PC-3 (cell line): Measurements from ENCODE around the gene MZT2B. TPM values are rescaled to one million over a fixed set of nuclear protein-coding genes. Genes with fewer than 3 reads are reported as not detected.
A peak's percentile ranks its signal among the peaks of the same experiment; 100 is the strongest.
"Not testable (repeated sequence)": the region's sequence is repeated elsewhere in the genome, so short reads cannot be mapped to it uniquely, and the experiment has no call there.

Source experiments
- ATAC-seq: fragments of 200-7000 bp; cut with Tn5 transposase; 2 replicates; pipeline ENCODE4 v1.9.1; 2020; ENCODE audit warnings: mild to moderate bottlenecking, moderate library complexity
- BruUV-seq: library from RNA; stranded (reverse); fragments of 400-500 nt; replicated peaks from 2 replicates; lab custom pipeline; 2021; lab: Mats Ljungman, UMichigan
- CTCF ChIA-PET: fragments of 300-600 bp; sonication (Branson Sonifier 250); formaldehyde crosslinking; loops from one replicate; lab custom pipeline; 2022; ENCODE audit warnings: antibody characterized with exemption; lab: Charles Lee
- POLR2A ChIA-PET: fragments of 300-600 bp; sonication (Branson Sonifier 250); formaldehyde crosslinking; loops from one replicate; lab custom pipeline; 2022; ENCODE audit warnings: antibody characterized with exemption; ENCODE audit not compliant: unreplicated experiment; lab: Charles Lee
- DNase-seq: peaks from one replicate; pipeline ENCODE4 v3.0.0-alpha.2; 2015
- H2AFZ ChIP-seq: fragments of 300-600 bp; sonication (generic); 2 replicates; pipeline ENCODE4 v1.6.0; 2016; ENCODE audit warnings: antibody characterized with exemption, low read length
- H3F3A ChIP-seq: fragments of 300-600 bp; sonication (generic); one replicate; pipeline ENCODE4 v1.6.0; 2017; ENCODE audit warnings: antibody characterized with exemption, low read length, control low read depth, mild to moderate bottlenecking; ENCODE audit not compliant: unreplicated experiment
- H3K27ac ChIP-seq: fragments of 300-600 bp; sonication (generic); 2 replicates; pipeline ENCODE4 v1.5.1; 2016; ENCODE audit warnings: mild to moderate bottlenecking, low read length
- H3K27me3 ChIP-seq: fragments of 300-600 bp; sonication (generic); 2 replicates; pipeline ENCODE4 v1.6.1; 2016; ENCODE audit warnings: low read length, mixed read lengths
- H3K36me3 ChIP-seq: fragments of 300-600 bp; sonication (generic); 2 replicates; pipeline ENCODE4 v1.6.1; 2016; ENCODE audit warnings: low read depth, mixed run types, low read length, mixed read lengths
- H3K4me1 ChIP-seq: fragments of 300-600 bp; sonication (generic); 2 replicates; pipeline ENCODE4 v1.5.1; 2016; ENCODE audit warnings: low read length; ENCODE audit not compliant: insufficient read depth
- H3K4me2 ChIP-seq: fragments of 300-600 bp; sonication (generic); 2 replicates; pipeline ENCODE4 v1.6.0; 2016; ENCODE audit warnings: low read length
- H3K4me3 ChIP-seq: fragments of 300-600 bp; sonication (generic); 2 replicates; pipeline ENCODE4 v1.5.1; 2016; ENCODE audit warnings: mild to moderate bottlenecking, low read length, mixed read lengths
- H3K79me2 ChIP-seq: fragments of 300-600 bp; sonication (generic); 2 replicates; pipeline ENCODE4 v1.6.1; 2017; ENCODE audit warnings: low read length, mixed read lengths
- H3K9ac ChIP-seq: fragments of 300-600 bp; sonication (generic); 2 replicates; pipeline ENCODE4 v1.6.0; 2016; ENCODE audit warnings: mild to moderate bottlenecking, low read length
- H3K9me2 ChIP-seq: fragments of 300-600 bp; sonication (generic); replicated peaks from 2 replicates; pipeline ENCODE4 v1.6.1; 2016; ENCODE audit warnings: mixed run types, low read length, mixed read lengths
- H3K9me3 ChIP-seq: fragments of 300-600 bp; sonication (generic); 2 replicates; pipeline ENCODE4 v1.6.1; 2016; ENCODE audit warnings: low read length, mixed read lengths
- H4K20me1 ChIP-seq: fragments of 300-600 bp; sonication (generic); 2 replicates; pipeline ENCODE4 v1.6.1; 2016; ENCODE audit warnings: low read length, mixed read lengths
- CTCF ChIP-seq: fragments of 300-600 bp; sonication (generic); conservative IDR thresholded peaks from 2 replicates; pipeline ENCODE4 v1.5.1; 2017; ENCODE audit warnings: antibody characterized with exemption, low read depth, mild to moderate bottlenecking, low read length
- EZH2 ChIP-seq: fragments of 300-600 bp; sonication (generic); IDR thresholded peaks from one replicate; pipeline ENCODE4 v1.6.1; 2017; ENCODE audit warnings: antibody characterized with exemption, mild to moderate bottlenecking, low read length; ENCODE audit not compliant: unreplicated experiment
- EZH2phosphoT487 ChIP-seq: fragments of 300-600 bp; sonication (generic); IDR thresholded peaks from 2 replicates; pipeline ENCODE4 v1.6.1; 2018; ENCODE audit warnings: mild to moderate bottlenecking, antibody characterized with exemption, low read length, borderline replicate concordance
- intact Hi-C: fragments of 100-400 bp; cut with micrococcal nuclease; formaldehyde crosslinking; loops from 2 replicates; pipeline ENCODE4 v1.9.0; 2023
- total RNA-seq: library from RNA; depleted of rRNA; stranded (reverse); fragments of >200 nt; gene quantifications from 2 replicates; pipeline ENCODE4 v1.2.3, GENCODE V29; 2014

MZT2B gene
- total RNA-seq, 1 experiment from 2014 or later, result 502 TPM

- H3K27ac ChIP-seq, H3K9ac ChIP-seq, H2AFZ ChIP-seq, H3K27me3 ChIP-seq, H4K20me1 ChIP-seq, H3K36me3 ChIP-seq, H3F3A ChIP-seq, POLR2A ChIA-PET, H3K9me3 ChIP-seq, CTCF ChIA-PET, BruUV-seq, H3K79me2 ChIP-seq, intact Hi-C loops, H3K4me2 ChIP-seq, H3K4me3 ChIP-seq, H3K4me1 ChIP-seq, H3K9me2 ChIP-seq: not testable (repeated sequence)
- ATAC-seq, result peak; percentile 66
- peak; percentile 62 for TF ChIP-seq CTCF
- peak; percentile 59 for DNase-seq
Observed at GRCh38 chr2:130155956-130156623, 26.0 kb upstream of the MZT2B start.

- no peaks in the 10 kb centered on the region for H3K9me3 ChIP-seq
- H3K79me2 ChIP-seq, result no peaks in the 10 kb centered on the region
- no peak overlapping the region for H2AFZ ChIP-seq
- H3F3A ChIP-seq, result no peaks in the 10 kb centered on the region
- intact Hi-C loops, result no loop called here
- H3K9me2 ChIP-seq, result no peaks in the 10 kb centered on the region
- H3K36me3 ChIP-seq, result no peaks in the 10 kb centered on the region
- no peak overlapping the region for H3K4me3 ChIP-seq
- ChIA-PET POLR2A (no interaction called here), CTCF (no interaction called here)
- no peaks in the 10 kb centered on the region for H3K27me3 ChIP-seq
- no peak overlapping the region for H3K9ac ChIP-seq
- no peak overlapping the region for H3K27ac ChIP-seq
- ATAC-seq, result no peak
- BruUV-seq, result no TSS peak
- no peak for TF ChIP-seq EZH2
- TF ChIP-seq EZH2phosphoT487, result no peak
- TF ChIP-seq CTCF, result no peak
- H4K20me1 ChIP-seq, result no peaks in the 10 kb centered on the region
- H3K4me1 ChIP-seq, result no peaks in the 10 kb centered on the region
- H3K4me2 ChIP-seq, result no peak overlapping the region
- DNase-seq, result no peak
Observed at GRCh38 chr2:130156624-130157004, 25.4 kb upstream of the MZT2B start.

GRCh38 chr2:130157354-130157753 lies 24.7 kb upstream of the MZT2B start:
- H3K9me3 ChIP-seq, H2AFZ ChIP-seq, H3K9ac ChIP-seq, DNase-seq, H3K4me3 ChIP-seq, H3F3A ChIP-seq, H3K4me2 ChIP-seq, H4K20me1 ChIP-seq, H3K79me2 ChIP-seq, H3K27me3 ChIP-seq, intact Hi-C loops, BruUV-seq, H3K27ac ChIP-seq, H3K9me2 ChIP-seq, H3K4me1 ChIP-seq, H3K36me3 ChIP-seq, POLR2A ChIA-PET: not testable (repeated sequence)
- CTCF ChIA-PET, result interaction anchor here (0.6 kb wide), 1 partner anchor 23 kb away, joined by 3 read pairs; no protein-coding TSS in a partner anchor
- peak; percentile 11 for ATAC-seq

- H3K4me2 ChIP-seq, POLR2A ChIA-PET, H3K9me3 ChIP-seq, H3K4me1 ChIP-seq, BruUV-seq, H3K27me3 ChIP-seq, H3K9ac ChIP-seq, H3K36me3 ChIP-seq, intact Hi-C loops, H3K79me2 ChIP-seq, H3K4me3 ChIP-seq, ATAC-seq, DNase-seq, H3F3A ChIP-seq, H4K20me1 ChIP-seq, H2AFZ ChIP-seq, H3K9me2 ChIP-seq, H3K27ac ChIP-seq: not testable (repeated sequence)
- CTCF ChIA-PET, result interaction anchor here (0.6 kb wide), 1 partner anchor 23 kb away, joined by 3 read pairs; no protein-coding TSS in a partner anchor
Observed at GRCh38 chr2:130157825-130158514, 24.1 kb upstream of the MZT2B start.
